ENCODE results near the gene SPTBN1. TPM values are rescaled to one million over a fixed set of nuclear protein-coding genes. Genes with fewer than 3 reads are reported as not detected.
"Not testable (repeated sequence)": the region's sequence is repeated elsewhere in the genome, so short reads cannot be mapped to it uniquely, and the experiment has no call there.

The SPTBN1 gene
- polyA plus RNA-seq, 1 experiment: 56.6 TPM

- Histone ChIP-seq H3K4me3 (ENCODE audit: low read depth, low read length) (no peak overlapping the region), H3K27me3 (ENCODE audit: control insufficient read depth, insufficient read depth, low read length) (no peaks in the 10 kb centered on the region), H3K27ac (ENCODE audit: low read depth, low read length) (no peak overlapping the region), H3K9me3 (ENCODE audit: control insufficient read depth, insufficient read depth, low read length) (no peaks in the 10 kb centered on the region; the same call in 1 of the 2 replicates)
- POLR2A ChIA-PET: no interaction called here
- no peak for TF ChIP-seq CTCF (IDR thresholded peaks at IDR 0.05; ENCODE audit: low read depth, low read length)
- DNase-seq (ENCODE audit: low read depth, low spot score): no peak
- CTCF ChIA-PET: interaction anchor here (0.6 to 1.4 kb wide), 2 partner anchors 138 to 359 kb away, joined by 3 read pairs; no protein-coding TSS in a partner anchor
Measured at GRCh38 chr2:54480025-54480424, 23.9 kb downstream of the SPTBN1 start.

- CTCF ChIA-PET: interaction anchor here (0.7 to 1.4 kb wide), 2 partner anchors 192 to 357 kb away, joined by 3 read pairs; no protein-coding TSS in a partner anchor
- TF ChIP-seq CTCF (IDR thresholded peaks at IDR 0.05; ENCODE audit: low read depth, low read length): no peak
Measured at GRCh38 chr2:54481686-54482085, 25.6 kb downstream of the SPTBN1 start.

GRCh38 chr2:54482715-54483114 is 26.6 kb downstream of the SPTBN1 start:
- H3K27ac ChIP-seq (ENCODE audit: low read depth, low read length): peak overlapping the region; percentile 73
- ChIA-PET CTCF (no interaction called here), POLR2A (no interaction called here)
- TF ChIP-seq CTCF (IDR thresholded peaks at IDR 0.05; ENCODE audit: low read depth, low read length): no peak
- H3K4me3 ChIP-seq (ENCODE audit: low read depth, low read length): no peak overlapping the region
- no peaks in the 10 kb centered on the region; the same call in 1 of the 2 replicates for H3K9me3 ChIP-seq (ENCODE audit: control insufficient read depth, insufficient read depth, low read length)
- DNase-seq (ENCODE audit: low read depth, low spot score): peak; percentile 29
- H3K27me3 ChIP-seq (ENCODE audit: control insufficient read depth, insufficient read depth, low read length): no peaks in the 10 kb centered on the region

More at GRCh38 chr2:54481686-54482085, 25.6 kb downstream of the SPTBN1 start:
- Histone ChIP-seq H3K9me3 (ENCODE audit: control insufficient read depth, insufficient read depth, low read length) (no peaks in the 10 kb centered on the region; the same call in 1 of the 2 replicates), H3K27me3 (ENCODE audit: control insufficient read depth, insufficient read depth, low read length) (no peaks in the 10 kb centered on the region), H3K4me3 (ENCODE audit: low read depth, low read length) (no peak overlapping the region), H3K27ac (ENCODE audit: low read depth, low read length) (no peak overlapping the region)
- POLR2A ChIA-PET: no interaction called here
- no peak for DNase-seq (ENCODE audit: low read depth, low spot score)

GRCh38 chr2:54483426-54483825 is 27.3 kb downstream of the SPTBN1 start:
- no peak for TF ChIP-seq CTCF (IDR thresholded peaks at IDR 0.05; ENCODE audit: low read depth, low read length)
- ChIA-PET POLR2A (no interaction called here), CTCF (no interaction called here)
- Histone ChIP-seq H3K4me3 (ENCODE audit: low read depth, low read length) (no peak overlapping the region), H3K27me3 (ENCODE audit: control insufficient read depth, insufficient read depth, low read length) (no peaks in the 10 kb centered on the region), H3K27ac (ENCODE audit: low read depth, low read length) (peak overlapping the region; percentile 73), H3K9me3 (ENCODE audit: control insufficient read depth, insufficient read depth, low read length) (no peaks in the 10 kb centered on the region; the same call in 1 of the 2 replicates)
- DNase-seq (ENCODE audit: low read depth, low spot score): no peak

GRCh38 chr2:54485756-54486155 is 29.6 kb downstream of the SPTBN1 start:
- H3K27me3 ChIP-seq (ENCODE audit: control insufficient read depth, insufficient read depth, low read length); H3K9me3 ChIP-seq (ENCODE audit: control insufficient read depth, insufficient read depth, low read length); POLR2A ChIA-PET; H3K27ac ChIP-seq (ENCODE audit: low read depth, low read length); H3K4me3 ChIP-seq (ENCODE audit: low read depth, low read length); DNase-seq (ENCODE audit: low read depth, low spot score); CTCF ChIA-PET: not testable (repeated sequence)
